NCI-H2171 (cell line): ENCODE results near the gene ADM2.
"Not testable (repeated sequence)": the region's sequence is repeated elsewhere in the genome, so short reads cannot be mapped to it uniquely, and the experiment has no call there.

Experiments used
- DNase-seq: peaks from one replicate; lab custom pipeline; 2025; lab: John Stamatoyannopoulos, UW

Gene ADM2, protein sequence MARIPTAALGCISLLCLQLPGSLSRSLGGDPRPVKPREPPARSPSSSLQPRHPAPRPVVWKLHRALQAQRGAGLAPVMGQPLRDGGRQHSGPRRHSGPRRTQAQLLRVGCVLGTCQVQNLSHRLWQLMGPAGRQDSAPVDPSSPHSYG

DNA sequence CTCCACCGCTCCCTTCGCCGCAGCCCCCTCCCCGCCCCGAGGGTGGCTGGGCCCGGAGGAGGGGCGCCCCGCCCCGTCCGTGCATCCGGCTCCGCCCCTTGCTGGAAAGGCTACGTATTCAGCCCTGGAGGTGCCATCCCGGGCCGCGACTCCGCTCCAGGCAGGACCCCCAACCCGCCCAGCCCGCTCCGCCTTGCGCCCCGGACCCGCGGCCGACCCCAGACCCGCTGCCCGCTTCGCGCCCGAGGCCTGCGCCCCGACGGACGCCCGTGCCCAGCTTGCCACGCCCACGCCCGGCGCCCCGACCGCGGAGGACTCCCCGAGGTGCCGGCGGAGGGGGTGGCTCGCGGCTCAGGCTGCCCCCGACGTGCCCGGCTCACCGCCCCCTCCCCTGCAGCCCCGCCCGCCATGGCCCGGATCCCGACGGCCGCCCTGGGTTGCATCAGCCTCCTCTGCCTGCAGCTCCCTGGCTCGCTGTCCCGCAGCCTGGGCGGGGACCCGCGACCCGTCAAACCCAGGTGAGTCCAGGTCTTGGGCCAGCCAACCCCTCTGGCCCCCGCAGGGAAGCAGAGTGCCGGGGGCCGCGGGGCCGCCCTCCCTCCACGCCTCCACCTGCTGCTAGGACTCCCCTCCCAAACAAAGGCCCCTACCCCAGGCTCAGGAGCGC is at the start of gene ADM2:
Gene ADM2 (plus strand): TSS at position 104 of the 667 bp plus-strand sequence. CDS start 305 bp downstream, at position 409.
- no peak for DNase-seq

DNA sequence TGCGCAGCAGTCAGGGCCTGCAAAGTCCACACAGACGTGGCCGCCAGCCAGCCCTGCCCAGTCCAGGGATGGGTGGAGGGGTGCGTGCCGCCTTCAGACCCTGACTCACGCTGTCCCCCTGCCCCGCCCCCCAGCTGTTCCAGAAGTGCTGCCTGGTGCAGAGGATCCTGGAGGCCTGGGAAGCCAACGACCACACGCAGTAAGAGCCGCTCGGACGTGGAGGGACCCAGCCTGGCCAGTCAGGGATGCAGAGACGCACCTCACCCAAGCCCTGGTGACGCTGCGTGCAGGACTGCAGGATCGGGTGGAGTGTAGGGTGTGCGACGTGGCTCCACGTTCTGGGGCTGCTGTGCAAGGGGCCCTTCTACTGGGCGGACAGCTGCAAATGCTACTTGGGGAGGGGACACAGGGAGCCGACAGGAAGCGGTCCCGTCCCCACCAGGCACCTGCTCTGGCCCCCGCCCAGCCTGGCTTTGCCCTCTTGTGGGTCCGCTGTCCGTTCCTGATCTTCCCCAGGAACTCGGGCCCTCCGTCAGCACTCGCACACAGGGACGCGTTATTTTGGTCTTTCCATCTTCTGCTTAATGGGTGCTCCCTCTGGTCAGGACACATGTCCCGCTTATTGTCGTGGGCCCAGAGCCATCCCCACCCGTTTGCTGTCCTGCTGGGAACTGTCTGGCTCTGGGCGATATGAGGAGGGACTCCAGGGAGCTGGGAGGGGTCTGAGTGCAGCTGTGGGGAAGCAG is 49.0 kb upstream of the ADM2 start:
- no peak for DNase-seq

DNA sequence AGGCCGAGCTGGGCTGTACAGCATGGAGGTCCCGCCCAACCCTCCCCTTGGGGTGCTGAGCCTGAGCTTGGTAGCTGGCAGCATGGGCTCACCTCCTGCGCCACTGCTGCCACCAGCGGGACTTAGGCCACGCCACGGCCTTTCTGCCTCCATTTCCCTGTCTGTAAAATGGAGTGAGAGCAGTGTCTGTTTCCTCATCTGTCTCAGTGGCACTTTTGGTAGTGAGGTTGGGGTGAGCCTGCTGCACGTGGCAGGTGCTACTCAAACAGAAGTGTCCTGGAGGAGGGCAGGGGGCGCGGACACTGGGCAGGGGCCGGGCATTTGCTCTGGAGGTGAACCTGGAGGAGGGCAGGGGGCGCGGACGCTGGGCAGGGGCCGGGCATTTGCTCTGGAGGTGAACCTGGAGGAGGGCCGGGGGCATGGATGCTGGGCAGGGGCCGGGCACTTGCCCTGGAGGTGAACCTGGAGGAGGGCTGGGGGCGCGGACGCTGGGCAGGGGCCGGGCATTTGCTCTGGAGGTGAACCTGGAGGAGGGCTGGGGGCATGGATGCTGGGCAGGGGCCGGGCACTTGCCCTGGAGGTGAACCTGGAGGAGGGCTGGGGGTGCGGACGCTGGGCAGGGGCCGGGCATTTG is 48.3 kb upstream of the ADM2 start:
- not testable (repeated sequence) for DNase-seq

DNA sequence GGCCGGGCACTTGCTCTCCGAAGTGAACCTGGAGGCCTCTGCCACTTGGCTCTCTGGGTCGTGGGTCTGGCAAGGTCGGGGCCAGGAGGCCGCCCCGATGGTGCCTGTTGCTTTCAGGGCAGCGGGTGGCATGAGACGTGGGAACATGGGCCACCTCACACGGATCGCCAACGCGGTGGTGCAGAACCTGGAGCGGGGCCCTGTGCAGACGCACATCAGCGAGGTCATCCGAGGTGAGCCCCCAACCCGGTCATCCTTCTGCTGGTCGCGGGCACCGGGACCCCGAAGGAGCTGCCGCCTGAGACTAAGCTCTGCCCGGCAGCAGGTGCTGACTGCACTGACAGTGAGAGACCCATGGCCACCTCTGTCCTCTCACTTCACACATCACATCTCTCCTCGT is 46.5 kb upstream of the ADM2 start:
- no peak for DNase-seq

DNA sequence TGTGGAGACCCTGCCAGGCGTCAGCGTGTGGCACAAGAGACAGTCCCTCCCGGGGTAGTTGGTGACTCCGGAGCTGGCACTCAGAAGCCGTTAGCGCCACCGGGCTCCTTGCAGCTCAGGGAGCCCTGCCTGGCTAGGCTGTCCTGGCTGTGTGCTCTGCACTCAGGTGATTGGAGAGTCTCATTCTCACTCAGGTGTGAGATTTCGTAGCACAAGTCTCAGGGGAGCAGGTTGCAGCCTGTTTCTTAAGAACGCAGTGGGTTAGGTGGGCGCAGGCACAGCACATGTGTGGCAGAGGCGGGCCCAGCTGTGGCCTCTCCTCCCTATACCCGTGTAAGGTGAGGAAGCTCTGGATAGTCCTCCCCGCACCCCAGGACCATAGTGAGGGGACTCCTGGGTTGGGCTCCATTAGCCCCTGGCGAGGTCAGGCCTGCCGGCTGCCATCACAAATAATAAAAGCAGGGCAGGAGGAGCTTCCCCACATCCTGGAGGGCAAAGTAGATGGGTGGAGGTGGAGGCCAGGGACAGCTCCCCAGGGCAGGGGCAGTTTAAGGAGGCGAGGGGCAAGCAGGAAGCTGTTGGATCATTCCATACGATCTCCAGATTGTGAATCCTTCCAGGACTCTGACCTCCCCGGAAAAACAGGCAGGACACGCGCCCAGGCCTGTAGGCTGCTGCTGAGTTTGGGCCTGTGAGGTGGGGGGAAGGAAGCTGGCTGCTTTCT is 45.9 kb upstream of the ADM2 start:
- DNase-seq = no peak

DNA sequence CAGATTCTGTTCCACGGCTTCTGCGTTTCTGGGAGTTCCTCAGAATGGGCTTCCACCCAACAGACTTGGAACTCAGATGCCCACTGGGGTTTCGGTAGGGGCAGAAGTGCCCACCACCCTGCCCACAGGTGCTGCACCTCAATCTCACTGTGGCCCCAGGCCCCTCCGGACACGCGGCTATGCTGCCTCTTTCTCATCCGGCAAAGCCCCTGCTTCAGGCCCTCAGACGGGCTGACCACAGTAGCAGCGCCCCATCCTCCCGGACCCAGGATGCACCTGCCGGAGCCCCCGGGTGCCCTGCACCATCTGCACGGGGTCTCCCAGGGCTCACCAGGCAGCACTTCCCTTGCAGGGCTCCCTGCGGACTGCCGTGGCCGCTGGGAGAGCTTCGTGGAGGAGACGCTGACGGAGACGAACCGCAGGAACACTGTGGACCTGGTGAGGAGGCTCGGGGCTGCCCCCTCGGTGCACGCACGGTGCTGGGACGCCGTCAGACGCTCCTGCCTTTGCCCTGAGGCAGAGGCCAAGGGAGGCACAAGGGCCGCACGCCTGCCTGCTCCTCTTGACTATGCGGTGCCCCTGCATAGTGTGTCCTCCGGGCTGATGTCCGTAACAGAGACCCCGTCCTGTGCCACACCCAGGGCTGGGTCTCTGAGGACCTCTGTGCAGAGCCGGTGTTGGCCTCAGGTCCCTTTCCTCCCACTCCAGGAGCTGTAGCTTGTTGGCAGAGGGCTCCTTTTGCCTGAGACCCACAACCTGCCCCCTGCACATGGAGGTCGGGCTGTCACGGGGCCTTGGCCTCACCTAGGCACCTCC is 45.1 kb upstream of the ADM2 start:
- DNase-seq = no peak

DNA sequence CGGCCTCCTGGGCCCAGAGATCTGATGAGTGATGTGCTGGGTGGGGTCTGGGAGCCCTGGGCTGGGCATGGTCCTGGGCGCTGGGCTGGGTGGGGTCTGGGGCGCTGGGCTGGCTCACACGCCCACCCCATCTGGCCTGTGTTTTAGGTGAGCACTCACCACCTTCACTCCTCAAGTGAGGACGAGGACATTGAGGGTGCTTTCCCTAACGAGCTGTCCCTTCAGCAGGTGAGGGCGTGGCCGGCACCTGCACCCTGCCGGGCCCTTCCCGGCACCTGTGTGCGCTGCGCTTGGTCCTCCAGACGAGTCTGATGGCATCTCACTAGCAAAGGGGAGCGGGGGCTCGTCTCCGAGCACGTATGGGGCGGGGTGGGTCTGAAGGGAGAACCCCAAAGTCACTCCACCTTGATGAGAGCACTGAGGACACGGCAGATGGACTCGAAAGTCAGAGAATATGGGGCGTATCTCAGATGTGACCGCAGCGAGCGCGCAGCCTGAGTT is 44.5 kb upstream of the ADM2 start:
- DNase-seq = no peak

DNA sequence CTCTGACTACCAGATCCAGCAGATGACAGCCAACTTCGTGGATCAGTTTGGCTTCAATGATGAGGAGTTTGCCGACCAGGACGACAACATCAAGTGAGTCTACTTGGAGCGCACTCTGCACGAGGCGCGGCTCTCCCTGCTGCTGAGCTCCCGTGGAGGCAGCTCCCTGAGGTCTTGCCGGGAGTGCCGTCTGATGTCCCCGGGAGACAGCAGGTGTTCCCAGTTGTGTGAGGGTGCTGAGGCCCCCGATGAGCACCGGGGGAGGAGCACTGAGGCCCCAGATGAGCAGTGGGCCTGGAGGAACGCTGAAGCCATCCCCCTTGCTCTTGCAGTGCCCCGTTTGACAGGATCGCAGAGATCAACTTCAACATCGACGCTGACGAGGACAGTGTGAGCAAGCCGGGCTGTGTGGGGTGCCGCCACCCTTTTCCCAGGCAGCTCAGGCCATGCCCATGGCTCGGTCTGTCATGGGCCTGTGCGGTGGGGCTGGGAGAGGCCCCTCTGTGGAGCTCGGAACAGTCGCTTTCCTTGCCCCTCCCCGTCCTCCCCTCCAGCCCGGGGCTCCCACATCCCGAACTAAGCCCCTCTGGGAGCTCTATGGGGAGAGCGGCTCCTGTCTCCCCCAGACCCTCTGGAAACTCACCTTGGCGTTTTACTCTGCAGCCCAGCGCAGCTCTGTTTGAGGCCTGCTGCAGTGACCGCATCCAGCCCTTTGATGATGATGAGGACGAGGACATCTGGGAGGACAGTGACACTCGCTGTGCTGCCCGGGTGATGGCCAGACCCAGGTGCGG is 43.6 kb upstream of the ADM2 start:
- DNase-seq = no peak

DNA sequence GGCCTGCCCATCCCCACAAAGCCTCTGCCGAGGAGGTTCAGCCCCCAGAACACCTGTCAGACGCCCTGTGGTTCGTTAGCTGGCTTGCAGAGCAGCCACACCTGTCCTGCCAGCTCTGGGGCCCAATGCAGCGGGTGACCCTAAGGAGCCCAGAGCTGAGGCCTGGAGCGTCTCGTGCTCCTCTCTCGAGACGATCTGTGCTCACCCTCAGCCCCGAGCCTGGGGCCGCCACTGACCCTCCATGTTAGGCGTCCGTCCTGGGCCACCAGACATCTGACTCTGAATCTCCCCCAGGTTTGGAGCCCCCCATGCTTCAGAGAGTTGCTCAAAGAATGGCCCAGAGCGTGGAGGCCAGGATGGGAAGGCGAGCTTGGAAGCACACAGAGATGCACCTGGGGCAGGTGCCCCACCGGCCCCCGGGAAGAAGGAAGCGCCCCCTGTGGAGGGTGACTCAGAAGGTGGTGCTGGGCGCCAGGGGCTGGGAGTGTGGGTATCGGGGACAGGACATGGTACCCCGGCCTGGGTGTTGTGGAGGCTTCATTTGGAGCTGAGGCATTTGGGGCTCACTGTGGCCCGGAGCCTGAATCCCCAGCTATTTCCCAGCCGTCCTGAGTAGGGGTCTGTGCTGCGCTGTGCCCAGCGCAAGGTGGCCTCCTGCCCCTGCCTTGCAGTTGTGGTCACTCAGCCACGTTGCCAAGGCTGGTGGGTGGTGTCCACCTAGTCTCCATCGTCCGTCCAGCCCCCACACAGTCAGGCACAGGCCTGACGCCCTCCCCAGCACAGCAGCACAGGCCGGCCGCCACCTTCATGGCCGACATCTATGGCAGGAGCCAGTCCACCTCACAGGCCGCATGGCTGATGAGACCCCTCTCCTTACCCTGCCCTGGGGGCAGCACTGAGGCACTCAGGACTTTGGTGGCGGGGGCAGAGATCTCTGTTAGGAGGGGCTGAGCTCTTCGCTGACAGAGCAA is 42.8 kb upstream of the ADM2 start:
- DNase-seq = no peak

DNA sequence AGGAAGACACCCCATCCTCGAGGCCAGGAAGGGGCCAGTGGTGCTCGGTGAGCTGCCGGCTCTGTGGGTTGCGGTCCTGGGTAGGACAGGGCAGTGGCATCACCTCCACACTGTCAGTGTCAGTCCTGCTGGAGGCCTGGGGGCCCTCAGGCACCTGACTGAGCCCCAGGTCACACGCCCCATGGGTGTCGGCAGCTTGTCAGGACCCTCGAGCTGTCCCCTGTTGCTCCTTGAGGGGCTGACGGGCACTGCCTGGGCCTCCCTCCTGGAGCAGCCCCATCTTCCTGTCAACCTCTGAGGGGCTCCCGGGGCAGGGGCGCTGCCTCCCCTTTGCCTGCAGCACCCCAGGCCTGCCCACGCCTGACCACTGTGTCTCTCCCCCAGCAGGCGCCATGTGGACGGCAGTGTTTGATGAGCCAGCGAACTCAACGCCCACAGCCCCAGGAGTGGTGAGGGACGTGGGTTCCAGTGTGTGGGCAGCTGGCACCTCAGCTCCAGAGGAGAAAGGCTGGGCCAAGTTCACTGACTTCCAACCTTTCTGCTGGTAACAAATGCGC is 42.0 kb upstream of the ADM2 start:
- DNase-seq = no peak

DNA sequence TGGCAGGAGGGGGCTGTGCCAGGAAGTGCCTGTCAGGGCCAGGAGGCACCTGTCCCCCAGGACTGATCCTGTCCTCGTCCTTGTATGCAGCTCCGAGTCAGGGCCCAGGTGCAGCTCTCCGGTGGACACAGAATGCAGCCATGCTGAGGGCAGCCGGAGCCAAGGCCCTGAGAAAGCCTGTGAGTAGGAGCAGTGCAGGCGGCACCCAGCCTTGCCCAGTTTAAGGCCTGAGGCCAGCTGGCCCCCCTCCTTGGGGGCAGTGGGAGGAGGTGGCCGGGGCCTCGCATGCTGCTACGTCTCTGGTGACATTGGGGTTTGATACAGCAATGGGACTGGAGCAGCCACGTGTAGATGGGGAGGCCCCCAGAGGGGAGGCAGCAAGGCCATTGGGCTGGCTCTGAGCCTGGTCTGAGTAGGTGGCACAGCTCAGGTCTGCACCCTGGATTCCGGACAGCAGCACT is 41.4 kb upstream of the ADM2 start:
- no peak for DNase-seq

DNA sequence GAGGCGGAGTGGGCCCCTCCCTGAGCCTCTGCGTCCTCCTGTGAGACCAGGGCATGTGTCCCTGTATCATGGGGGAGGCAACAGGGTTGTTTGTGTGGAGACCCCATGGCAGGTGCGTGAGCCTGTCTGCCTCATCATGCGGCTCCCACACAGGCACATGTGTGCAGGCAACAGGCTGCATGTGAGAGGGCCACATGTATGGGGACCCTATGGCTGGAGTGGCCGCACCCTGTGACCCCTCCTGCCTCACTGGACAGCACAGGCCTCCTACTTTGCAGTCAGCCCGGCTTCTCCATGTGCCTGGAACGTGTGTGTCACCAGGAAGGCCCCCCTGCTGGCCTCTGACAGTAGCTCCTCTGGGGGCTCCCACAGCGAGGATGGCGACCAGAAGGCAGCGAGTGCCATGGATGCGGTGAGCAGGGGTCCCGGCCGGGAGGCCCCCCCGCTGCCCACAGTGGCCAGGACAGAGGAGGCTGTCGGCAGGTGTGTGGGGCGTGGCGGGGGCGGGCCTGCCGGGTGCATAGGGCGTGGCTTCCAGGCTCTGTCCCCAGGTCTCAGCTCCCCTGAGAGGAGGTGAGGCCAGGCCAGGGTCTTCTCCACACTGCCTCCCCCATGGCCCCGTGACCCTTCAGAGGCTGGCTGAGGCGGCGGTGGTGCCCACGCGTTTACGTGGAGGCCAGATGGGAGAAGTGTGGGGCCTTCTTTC is 40.6 kb upstream of the ADM2 start:
- DNase-seq = no peak

DNA sequence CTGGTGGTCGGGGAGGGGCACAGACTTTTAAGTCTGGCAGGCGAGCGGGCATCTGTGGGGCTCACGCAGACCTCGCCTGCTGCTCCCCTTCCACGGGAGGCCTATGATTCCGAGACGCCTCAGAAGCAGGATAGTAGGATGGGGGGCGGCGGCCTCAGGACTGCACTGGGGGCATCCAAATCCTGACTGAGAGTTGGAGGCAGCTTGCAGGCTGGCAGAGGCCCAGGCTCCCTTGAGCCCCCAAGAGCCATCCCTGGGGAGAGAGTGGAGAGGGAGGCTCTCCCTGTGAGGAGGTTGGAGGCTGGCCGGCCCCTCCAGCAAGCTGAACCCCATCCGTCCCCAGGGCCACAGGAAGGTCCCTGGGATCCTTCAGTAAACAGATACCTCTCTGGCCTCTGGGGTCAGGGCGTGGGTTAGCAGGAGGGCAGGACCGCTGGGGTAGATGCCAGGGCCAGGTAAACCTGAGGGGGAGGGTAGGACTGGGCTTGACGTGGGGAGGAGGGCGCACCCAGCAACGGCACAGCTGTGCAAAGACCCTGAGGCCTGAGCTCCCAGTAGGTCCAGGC is 39.8 kb upstream of the ADM2 start:
- DNase-seq = no peak

DNA sequence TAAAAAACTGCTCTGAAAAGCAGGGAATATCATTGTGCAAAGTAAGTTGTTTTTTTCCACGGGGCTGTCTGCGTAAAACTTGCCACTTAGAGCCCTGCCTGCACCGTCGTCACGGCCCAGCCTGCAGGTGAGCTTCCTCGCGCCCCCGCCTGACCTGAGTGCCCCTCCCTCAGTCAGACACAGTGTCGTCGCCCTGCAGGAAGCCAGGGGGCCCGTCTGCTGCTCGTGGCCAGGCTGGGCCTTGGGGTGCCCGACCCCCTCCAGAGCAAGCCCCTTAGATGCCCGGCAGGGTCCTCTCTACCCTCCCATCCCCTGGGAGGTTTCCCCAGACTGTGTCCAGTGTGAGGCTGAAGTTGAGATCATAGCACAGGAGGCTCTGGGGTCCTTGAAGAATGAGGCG is 38.1 kb upstream of the ADM2 start:
- DNase-seq = no peak

DNA sequence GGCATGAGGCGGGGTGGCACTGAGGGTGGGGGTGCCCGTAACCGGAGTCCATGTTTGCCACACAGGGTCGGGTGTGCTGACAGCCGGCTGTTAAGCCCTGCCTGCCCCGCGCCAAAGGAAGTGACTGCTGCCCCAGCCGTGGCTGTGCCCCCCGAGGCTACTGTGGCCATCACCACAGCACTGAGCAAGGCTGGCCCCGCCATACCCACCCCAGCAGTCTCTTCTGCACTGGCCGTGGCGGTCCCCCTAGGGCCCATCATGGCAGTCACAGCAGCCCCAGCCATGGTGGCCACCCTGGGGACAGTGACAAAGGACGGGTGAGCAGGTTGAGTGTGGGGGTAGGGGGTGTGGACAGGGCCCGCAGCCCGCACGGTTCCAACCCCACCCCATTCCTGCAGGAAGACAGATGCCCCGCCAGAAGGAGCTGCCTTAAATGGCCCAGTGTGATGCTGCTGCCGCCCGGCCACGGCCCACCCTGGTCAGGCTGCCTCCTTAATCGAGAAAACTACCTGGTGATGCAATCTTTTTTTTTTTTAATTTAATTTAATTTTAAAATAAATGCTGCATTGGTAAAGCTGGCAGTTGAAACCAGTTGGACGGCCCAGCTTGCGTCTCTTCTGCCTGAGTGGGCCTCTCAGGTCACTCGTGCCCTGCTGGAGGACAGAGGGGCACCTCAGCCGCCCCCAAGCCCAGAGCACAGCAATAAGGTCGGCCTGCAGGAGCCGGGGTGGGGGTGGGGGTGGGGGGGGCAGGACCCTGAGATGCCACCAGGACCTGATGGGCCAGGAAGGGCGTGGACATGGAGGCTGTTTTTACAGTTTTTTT is 37.3 kb upstream of the ADM2 start:
- DNase-seq = no peak

DNA sequence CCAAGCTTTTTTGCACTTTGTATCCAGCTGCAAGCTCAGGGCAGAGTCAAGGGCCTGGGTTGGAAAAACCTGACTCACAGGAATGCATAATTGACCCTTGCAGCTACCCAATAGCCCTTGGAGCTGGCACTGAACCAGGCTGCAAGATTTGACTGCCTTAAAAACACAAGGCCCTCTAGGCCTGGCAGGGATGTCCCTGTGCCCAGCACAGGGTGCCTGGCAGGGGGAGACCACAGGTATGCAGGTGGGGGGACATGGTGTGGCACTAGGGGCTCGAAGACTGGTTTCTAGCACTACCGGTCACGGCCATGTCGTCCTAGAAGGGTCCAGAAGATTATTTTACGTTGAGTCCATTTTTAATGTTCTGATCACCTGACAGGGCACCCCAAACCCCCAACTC is 36.7 kb upstream of the ADM2 start:
- no peak for DNase-seq
